ENCODE data around the gene CPA1.

DNA sequence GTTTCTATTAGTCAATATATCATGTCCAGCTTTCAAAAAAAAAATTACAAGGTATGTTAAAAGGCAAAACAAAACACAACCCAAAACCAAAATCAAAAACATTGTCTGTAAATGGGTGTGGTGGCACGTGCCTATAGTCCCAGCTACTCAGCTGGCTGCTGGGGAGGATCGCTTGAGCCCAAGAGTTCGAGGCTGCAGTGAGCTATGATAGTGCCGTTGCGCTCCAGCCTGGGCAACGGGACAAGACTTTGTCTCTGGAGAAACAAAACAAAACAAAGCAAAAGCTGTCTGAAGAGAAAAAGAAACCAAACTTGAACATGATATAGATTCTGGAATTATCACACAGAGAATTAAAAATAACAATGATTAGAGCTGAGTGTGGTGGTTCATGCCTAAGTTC is 46.0 kb upstream of the CPA1 start:
- TF ChIP-seq, protein P1, sequence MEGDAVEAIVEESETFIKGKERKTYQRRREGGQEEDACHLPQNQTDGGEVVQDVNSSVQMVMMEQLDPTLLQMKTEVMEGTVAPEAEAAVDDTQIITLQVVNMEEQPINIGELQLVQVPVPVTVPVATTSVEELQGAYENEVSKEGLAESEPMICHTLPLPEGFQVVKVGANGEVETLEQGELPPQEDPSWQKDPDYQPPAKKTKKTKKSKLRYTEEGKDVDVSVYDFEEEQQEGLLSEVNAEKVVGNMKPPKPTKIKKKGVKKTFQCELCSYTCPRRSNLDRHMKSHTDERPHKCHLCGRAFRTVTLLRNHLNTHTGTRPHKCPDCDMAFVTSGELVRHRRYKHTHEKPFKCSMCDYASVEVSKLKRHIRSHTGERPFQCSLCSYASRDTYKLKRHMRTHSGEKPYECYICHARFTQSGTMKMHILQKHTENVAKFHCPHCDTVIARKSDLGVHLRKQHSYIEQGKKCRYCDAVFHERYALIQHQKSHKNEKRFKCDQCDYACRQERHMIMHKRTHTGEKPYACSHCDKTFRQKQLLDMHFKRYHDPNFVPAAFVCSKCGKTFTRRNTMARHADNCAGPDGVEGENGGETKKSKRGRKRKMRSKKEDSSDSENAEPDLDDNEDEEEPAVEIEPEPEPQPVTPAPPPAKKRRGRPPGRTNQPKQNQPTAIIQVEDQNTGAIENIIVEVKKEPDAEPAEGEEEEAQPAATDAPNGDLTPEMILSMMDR (optimal IDR thresholded peaks at IDR 0.05 in 1 of 3, IDR thresholded peaks at IDR 0.05 in 1 of 3, conservative IDR thresholded peaks at IDR 0.05 in 1 of 3; ENCODE audit: extremely low read depth in 1 of 3, insufficient read depth in 2 of 3, low read length in 3 of 3) = no peak
- TF ChIP-seq EZH2 (IDR thresholded peaks at IDR 0.05; ENCODE audit: low read length) = no peak
